NCI-H524 treated with DMSO at 0.1 percent for 48 hours (cell line): ENCODE results near the gene SAP25.
"Not testable (repeated sequence)": the region's sequence is repeated elsewhere in the genome, so short reads cannot be mapped to it uniquely, and the experiment has no call there.

ENCODE experiments used
- DNase-seq: peaks from one replicate; lab custom pipeline; 2025; lab: John Stamatoyannopoulos, UW

Gene SAP25

GRCh38 chr7:100535982-100536381 is 37.7 kb downstream of the SAP25 start:
- not testable (repeated sequence) for DNase-seq

GRCh38 chr7:100532165-100533022 is 41.3 kb downstream of the SAP25 start:
- no peak for DNase-seq

GRCh38 chr7:100528108-100528866 is 45.4 kb downstream of the SAP25 start:
- not testable (repeated sequence) for DNase-seq

- not testable (repeated sequence) for DNase-seq
Measured at GRCh38 chr7:100523192-100523591, 50.5 kb downstream of the SAP25 start.
